AG09309 (cell line): ENCODE measurements around the gene CSTPP1.

Source experiments
- DNase-seq: peaks from one replicate; pipeline ENCODE4 v3.0.0-alpha.2; 2010; ENCODE audit warnings: low read depth
- H3K4me3 ChIP-seq: 2 replicates; pipeline ENCODE4 v1.5.1; 2011; ENCODE audit warnings: mild to moderate bottlenecking, low read depth, low read length, moderate library complexity; ENCODE audit not compliant: control insufficient read depth
- TF ChIP-seq, protein P1 (sequence below): IDR thresholded peaks from 2 replicates; pipeline ENCODE4 v1.5.1; 2011; ENCODE audit warnings: mild to moderate bottlenecking, low read depth, low read length, inconsistent platforms; ENCODE audit not compliant: insufficient read depth, control insufficient read depth; ENCODE audit errors: missing control alignments

Gene CSTPP1

DNA sequence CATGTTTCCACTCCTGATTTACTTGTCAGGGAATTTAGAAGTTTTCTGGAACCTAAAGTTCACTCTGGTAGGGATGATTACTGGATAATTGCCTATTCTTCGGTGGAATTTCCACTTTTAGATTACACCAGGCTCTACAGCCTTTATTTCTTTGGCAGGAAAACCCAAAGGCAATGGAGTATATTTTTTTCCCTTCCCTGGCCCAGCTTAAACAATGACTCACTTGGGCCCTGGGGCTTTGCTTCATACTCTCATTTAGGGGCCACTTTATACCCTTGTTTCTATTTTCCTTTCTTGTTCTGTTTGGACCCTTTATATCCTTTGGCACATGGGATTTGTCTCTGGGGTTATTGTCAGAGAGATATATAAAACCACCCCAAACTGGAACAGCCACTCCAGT, 114.7 kb downstream of the CSTPP1 start:
- H3K4me3 ChIP-seq, result no peak overlapping the region
- no peak for DNase-seq
- TF ChIP-seq, protein P1, sequence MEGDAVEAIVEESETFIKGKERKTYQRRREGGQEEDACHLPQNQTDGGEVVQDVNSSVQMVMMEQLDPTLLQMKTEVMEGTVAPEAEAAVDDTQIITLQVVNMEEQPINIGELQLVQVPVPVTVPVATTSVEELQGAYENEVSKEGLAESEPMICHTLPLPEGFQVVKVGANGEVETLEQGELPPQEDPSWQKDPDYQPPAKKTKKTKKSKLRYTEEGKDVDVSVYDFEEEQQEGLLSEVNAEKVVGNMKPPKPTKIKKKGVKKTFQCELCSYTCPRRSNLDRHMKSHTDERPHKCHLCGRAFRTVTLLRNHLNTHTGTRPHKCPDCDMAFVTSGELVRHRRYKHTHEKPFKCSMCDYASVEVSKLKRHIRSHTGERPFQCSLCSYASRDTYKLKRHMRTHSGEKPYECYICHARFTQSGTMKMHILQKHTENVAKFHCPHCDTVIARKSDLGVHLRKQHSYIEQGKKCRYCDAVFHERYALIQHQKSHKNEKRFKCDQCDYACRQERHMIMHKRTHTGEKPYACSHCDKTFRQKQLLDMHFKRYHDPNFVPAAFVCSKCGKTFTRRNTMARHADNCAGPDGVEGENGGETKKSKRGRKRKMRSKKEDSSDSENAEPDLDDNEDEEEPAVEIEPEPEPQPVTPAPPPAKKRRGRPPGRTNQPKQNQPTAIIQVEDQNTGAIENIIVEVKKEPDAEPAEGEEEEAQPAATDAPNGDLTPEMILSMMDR, result no peak

GRCh38 chr11:47052165-47052564, 115.6 kb downstream of the CSTPP1 start:
- H3K4me3 ChIP-seq, result no peak overlapping the region
- TF ChIP-seq, protein P1, result no peak
- no peak for DNase-seq

DNA sequence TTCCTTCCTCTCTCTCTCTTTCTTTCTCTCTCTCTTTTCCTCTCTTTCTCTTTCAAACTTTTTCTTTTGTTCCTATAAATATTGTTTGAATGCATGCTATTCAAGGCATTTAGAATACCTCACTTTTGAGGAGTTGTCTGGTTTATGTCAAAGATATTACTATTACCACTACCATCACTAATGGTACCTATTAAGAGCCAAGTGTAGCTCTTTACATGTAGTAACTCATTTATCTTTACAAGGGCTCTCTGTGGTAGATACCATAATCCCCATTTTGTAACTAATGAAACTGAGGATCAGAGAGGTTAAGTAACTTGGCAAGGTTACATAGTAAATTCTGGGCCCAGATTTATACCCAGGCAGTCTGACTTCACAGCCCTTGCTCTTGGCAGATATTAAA, 116.0 kb downstream of the CSTPP1 start:
- H3K4me3 ChIP-seq, result no peak overlapping the region
- TF ChIP-seq, protein P1, result no peak
- DNase-seq, result no peak

DNA sequence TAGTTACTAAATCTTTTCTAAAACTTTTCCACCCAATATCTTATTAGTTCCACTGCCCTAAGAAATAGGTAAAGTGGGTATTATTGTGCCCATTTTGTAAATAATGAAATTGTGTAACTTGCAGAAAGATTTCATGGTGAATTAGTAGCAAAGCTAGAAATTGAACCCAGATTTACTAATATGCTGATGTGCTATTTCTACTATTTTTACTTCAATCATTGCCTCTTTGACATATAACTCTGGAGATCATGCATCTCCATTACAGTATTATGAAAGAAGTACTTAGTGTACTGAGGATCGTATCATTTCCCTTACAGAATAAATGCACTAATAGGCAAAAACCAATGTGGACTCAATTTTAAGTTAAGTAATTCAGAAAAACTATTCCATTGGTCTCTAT, 119.0 kb downstream of the CSTPP1 start:
- TF ChIP-seq, protein P1, result no peak
- DNase-seq, result no peak
- H3K4me3 ChIP-seq, result no peak overlapping the region

GRCh38 chr11:47056261-47056915, 119.8 kb downstream of the CSTPP1 start:
- peak; percentile 29 for DNase-seq
- TF ChIP-seq, protein P1, result no peak
- H3K4me3 ChIP-seq, result no peak overlapping the region

GRCh38 chr11:47057365-47057764, 120.8 kb downstream of the CSTPP1 start:
- H3K4me3 ChIP-seq, result no peak overlapping the region
- TF ChIP-seq, protein P1, result no peak
- no peak for DNase-seq
